Measurements from ENCODE around the gene NEGR1.

The NEGR1 gene

DNA sequence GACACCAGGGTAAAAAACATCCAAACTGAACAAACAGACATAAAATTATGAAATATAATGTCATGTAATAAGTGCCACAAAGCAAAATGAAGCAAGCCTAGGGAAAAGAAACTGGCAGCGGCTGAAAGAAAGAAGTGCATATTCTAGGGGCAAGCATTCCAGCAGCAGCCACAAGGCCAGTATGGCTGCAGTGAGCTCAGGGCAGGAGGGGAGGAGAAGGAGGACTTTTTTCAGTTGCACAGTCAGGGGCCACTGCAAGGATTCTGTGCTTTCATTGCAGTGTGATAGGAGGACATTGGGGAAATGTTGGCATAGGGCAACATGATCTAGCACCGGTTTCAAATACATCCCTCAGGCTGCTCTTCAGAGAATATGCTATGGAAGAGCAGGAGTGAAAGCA lies 263.8 kb downstream of the NEGR1 start:
- Histone ChIP-seq H3K4me1 (ENCODE audit: control insufficient read depth, insufficient read depth, low read length, poor library complexity, severe bottlenecking) (no peaks in the 10 kb centered on the region), H3K9me3 (ENCODE audit: control insufficient read depth, low read length) (no peaks in the 10 kb centered on the region), H3K4me3 (ENCODE audit: insufficient read depth, low read depth, low read length, poor library complexity, severe bottlenecking) (no peak overlapping the region), H3K36me3 (ENCODE audit: control insufficient read depth, insufficient read depth, low read length) (no peaks in the 10 kb centered on the region), H3K27ac (ENCODE audit: insufficient read depth, low read length, poor library complexity, severe bottlenecking) (no peak overlapping the region), H3K27me3 (replicated peaks; ENCODE audit: control insufficient read depth, insufficient read depth, low read length, poor library complexity, severe bottlenecking) (no peaks in the 10 kb centered on the region)
- no peak for DNase-seq

DNA sequence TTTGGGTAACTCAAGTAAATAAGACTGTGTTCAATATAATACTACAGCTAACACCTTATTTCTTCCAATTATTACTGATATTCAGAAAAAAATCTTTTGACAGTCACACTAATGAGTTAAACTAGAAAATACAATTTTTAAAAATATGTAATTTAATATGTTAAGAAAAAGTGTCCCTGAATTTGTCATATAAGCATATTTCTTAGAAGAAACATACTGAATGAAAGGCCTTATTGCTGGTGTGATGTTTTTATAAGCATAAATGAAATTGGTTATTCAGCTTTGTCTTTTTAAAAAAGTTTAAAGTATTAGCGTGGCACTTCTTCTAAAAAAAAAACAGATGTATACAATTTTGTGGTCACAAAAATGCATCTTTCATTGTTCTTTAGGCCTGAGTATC lies 267.3 kb downstream of the NEGR1 start:
- Histone ChIP-seq H3K36me3 (ENCODE audit: control insufficient read depth, insufficient read depth, low read length) (no peaks in the 10 kb centered on the region), H3K4me3 (ENCODE audit: insufficient read depth, low read depth, low read length, poor library complexity, severe bottlenecking) (no peak overlapping the region), H3K4me1 (ENCODE audit: control insufficient read depth, insufficient read depth, low read length, poor library complexity, severe bottlenecking) (no peaks in the 10 kb centered on the region), H3K27me3 (replicated peaks; ENCODE audit: control insufficient read depth, insufficient read depth, low read length, poor library complexity, severe bottlenecking) (no peaks in the 10 kb centered on the region), H3K27ac (ENCODE audit: insufficient read depth, low read length, poor library complexity, severe bottlenecking) (no peak overlapping the region), H3K9me3 (ENCODE audit: control insufficient read depth, low read length) (no peaks in the 10 kb centered on the region)
- no peak for DNase-seq

DNA sequence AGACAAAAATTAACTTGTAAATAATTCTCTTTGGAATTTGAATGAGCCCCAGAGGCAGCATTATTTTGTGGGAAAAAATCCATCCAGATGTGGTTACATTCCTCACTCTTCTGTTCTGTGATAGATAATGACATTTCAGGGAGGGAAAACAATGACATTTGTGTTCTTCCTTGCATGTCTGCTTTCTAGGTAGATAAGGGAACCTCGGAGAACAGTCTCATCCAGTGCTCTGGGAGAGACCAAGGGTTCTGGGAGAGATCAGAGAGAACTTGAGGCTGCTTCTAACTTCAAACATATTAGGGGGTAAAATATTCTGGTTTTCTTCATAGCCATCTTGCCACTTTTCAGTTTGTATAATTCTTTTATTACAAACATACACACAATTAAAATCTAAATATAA lies 269.2 kb downstream of the NEGR1 start:
- H3K4me3 ChIP-seq (ENCODE audit: insufficient read depth, low read depth, low read length, poor library complexity, severe bottlenecking): no peak overlapping the region
- no peak overlapping the region for H3K27ac ChIP-seq (ENCODE audit: insufficient read depth, low read length, poor library complexity, severe bottlenecking)
- no peaks in the 10 kb centered on the region for H3K27me3 ChIP-seq (replicated peaks; ENCODE audit: control insufficient read depth, insufficient read depth, low read length, poor library complexity, severe bottlenecking)
- no peaks in the 10 kb centered on the region for H3K36me3 ChIP-seq (ENCODE audit: control insufficient read depth, insufficient read depth, low read length)
- no peaks in the 10 kb centered on the region for H3K4me1 ChIP-seq (ENCODE audit: control insufficient read depth, insufficient read depth, low read length, poor library complexity, severe bottlenecking)
- H3K9me3 ChIP-seq (ENCODE audit: control insufficient read depth, low read length): no peaks in the 10 kb centered on the region
- no peak for DNase-seq

DNA sequence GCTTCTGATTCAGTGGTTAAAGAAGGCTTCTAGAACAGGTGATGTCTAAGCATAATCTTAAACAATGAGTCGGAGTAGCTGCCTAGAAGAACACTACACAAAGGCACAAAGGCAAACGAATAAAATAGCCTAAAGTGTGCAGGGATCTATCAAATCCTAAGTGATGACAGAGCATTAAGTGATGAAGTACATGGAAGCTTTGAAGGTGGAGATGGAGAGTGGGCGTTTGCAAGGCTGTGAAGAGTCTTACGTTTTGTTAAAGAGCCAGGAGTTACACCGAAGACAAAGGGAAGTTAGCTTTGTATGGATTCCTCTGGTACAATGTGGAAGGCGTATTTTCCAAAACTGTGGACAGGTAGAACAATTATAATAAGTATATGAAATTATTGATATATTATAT lies 270.6 kb downstream of the NEGR1 start:
- Histone ChIP-seq H3K4me3 (ENCODE audit: insufficient read depth, low read depth, low read length, poor library complexity, severe bottlenecking) (no peak overlapping the region), H3K4me1 (ENCODE audit: control insufficient read depth, insufficient read depth, low read length, poor library complexity, severe bottlenecking) (no peaks in the 10 kb centered on the region), H3K27me3 (replicated peaks; ENCODE audit: control insufficient read depth, insufficient read depth, low read length, poor library complexity, severe bottlenecking) (no peaks in the 10 kb centered on the region), H3K36me3 (ENCODE audit: control insufficient read depth, insufficient read depth, low read length) (no peaks in the 10 kb centered on the region), H3K27ac (ENCODE audit: insufficient read depth, low read length, poor library complexity, severe bottlenecking) (no peak overlapping the region), H3K9me3 (ENCODE audit: control insufficient read depth, low read length) (no peaks in the 10 kb centered on the region)
- no peak for DNase-seq

DNA sequence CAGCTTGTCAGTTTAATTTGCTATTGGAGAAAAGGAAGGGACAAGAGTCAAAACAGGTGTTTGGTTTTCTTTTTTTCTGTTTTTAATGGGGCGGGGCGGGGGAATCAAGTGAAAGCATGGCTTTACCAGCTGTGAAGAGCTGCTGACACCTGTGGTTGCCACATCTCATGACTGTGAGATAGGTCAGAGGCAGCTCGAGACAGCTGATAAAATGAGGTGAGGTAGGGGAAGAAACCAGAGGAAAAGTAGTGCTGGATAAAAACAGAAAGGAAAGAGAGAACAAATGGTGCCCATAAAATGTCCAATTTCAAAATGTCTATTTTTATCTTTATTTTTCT lies 272.3 kb downstream of the NEGR1 start:
- no peaks in the 10 kb centered on the region for H3K36me3 ChIP-seq (ENCODE audit: control insufficient read depth, insufficient read depth, low read length)
- H3K27ac ChIP-seq (ENCODE audit: insufficient read depth, low read length, poor library complexity, severe bottlenecking): no peak overlapping the region
- no peak for DNase-seq
- H3K27me3 ChIP-seq (replicated peaks; ENCODE audit: control insufficient read depth, insufficient read depth, low read length, poor library complexity, severe bottlenecking): no peaks in the 10 kb centered on the region
- no peaks in the 10 kb centered on the region for H3K9me3 ChIP-seq (ENCODE audit: control insufficient read depth, low read length)
- no peaks in the 10 kb centered on the region for H3K4me1 ChIP-seq (ENCODE audit: control insufficient read depth, insufficient read depth, low read length, poor library complexity, severe bottlenecking)
- no peak overlapping the region for H3K4me3 ChIP-seq (ENCODE audit: insufficient read depth, low read depth, low read length, poor library complexity, severe bottlenecking)

DNA sequence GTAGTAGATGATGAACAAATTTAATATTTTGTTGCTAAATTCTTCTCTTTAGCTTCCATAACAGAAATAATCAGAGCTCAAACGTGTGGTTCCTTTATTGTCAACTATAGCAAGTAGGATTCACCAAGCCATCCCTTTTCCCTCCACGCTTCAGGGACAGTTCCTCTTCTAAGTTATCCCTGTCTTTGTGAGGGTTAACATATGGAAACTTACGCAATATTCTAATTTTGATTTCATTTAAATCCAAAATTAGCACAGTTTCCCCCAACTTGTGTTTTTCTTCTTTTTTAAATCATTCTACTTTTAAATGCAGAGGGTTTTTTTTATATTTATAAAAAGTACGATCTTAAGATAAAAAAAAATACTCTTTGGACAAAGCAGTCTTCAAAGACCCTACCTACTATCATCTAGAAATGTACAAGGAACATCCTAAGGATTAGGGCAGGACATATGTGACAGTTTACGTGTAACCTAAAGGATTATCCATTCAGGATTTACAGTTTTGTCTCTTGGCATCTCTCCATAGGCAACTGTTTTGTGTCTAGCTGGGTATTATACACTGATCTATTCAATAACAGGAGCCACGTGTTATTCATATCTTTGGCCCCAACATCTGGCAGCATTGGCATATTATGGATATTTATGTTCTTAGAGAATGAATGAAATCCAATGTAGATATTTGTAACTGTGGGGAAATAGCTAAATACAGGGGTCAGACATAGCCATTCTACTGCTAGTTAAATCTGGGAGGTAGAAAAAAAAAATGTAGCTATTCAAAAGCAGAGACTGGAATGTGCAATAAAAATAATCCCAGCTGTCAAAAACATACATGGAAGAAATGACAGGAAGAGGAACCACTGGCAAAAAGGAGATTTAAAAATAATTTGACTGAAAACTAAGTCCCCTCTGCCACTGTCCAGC lies 272.9 kb downstream of the NEGR1 start:
- Histone ChIP-seq H3K36me3 (ENCODE audit: control insufficient read depth, insufficient read depth, low read length) (no peaks in the 10 kb centered on the region), H3K4me1 (ENCODE audit: control insufficient read depth, insufficient read depth, low read length, poor library complexity, severe bottlenecking) (no peaks in the 10 kb centered on the region), H3K9me3 (ENCODE audit: control insufficient read depth, low read length) (no peaks in the 10 kb centered on the region), H3K27ac (ENCODE audit: insufficient read depth, low read length, poor library complexity, severe bottlenecking) (no peak overlapping the region), H3K4me3 (ENCODE audit: insufficient read depth, low read depth, low read length, poor library complexity, severe bottlenecking) (no peak overlapping the region), H3K27me3 (replicated peaks; ENCODE audit: control insufficient read depth, insufficient read depth, low read length, poor library complexity, severe bottlenecking) (no peaks in the 10 kb centered on the region)
- DNase-seq: no peak

DNA sequence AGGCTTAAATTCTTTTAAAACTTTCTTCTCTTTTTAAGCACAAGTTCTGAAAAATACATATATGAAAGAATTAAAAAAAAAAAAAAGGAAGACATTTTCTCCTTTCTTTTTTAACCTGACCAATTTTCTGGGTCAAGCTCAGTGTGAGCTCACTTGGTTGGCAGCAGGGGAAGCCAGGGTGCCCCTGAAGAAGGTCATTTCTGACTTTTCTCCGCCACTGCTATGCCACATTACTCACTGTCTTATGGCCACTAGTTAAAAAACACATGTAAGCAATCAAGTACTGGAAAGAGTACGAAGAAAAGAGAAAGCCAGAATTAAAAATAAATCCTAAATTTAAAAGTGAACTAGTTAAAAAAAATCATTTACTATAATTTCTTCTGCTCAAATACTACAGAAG lies 275.0 kb downstream of the NEGR1 start:
- Histone ChIP-seq H3K9me3 (ENCODE audit: control insufficient read depth, low read length) (no peaks in the 10 kb centered on the region), H3K27me3 (replicated peaks; ENCODE audit: control insufficient read depth, insufficient read depth, low read length, poor library complexity, severe bottlenecking) (no peaks in the 10 kb centered on the region), H3K27ac (ENCODE audit: insufficient read depth, low read length, poor library complexity, severe bottlenecking) (no peak overlapping the region), H3K4me3 (ENCODE audit: insufficient read depth, low read depth, low read length, poor library complexity, severe bottlenecking) (no peak overlapping the region), H3K36me3 (ENCODE audit: control insufficient read depth, insufficient read depth, low read length) (no peaks in the 10 kb centered on the region), H3K4me1 (ENCODE audit: control insufficient read depth, insufficient read depth, low read length, poor library complexity, severe bottlenecking) (no peaks in the 10 kb centered on the region)
- DNase-seq: no peak

DNA sequence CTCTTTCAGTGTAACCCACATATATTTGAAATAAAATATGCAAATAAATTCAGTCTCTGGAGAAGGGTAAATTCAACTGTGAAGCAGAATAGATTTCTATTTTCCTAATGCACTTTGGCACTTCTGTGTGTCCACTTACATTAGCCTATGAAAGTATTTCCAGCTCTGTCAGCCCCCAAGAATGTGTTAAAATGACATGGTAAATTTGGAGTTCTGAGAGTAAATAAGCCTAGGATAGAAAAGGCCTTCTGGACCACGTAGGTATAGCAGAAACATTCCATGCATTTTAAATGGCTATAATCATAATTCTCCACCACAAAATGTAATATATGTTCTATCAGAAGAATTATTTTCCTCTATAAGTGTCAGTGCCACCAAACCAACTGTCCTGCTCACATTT lies 276.2 kb downstream of the NEGR1 start:
- no peak for DNase-seq
- no peaks in the 10 kb centered on the region for H3K27me3 ChIP-seq (replicated peaks; ENCODE audit: control insufficient read depth, insufficient read depth, low read length, poor library complexity, severe bottlenecking)
- no peaks in the 10 kb centered on the region for H3K4me1 ChIP-seq (ENCODE audit: control insufficient read depth, insufficient read depth, low read length, poor library complexity, severe bottlenecking)
- H3K4me3 ChIP-seq (ENCODE audit: insufficient read depth, low read depth, low read length, poor library complexity, severe bottlenecking): no peak overlapping the region
- no peaks in the 10 kb centered on the region for H3K9me3 ChIP-seq (ENCODE audit: control insufficient read depth, low read length)
- H3K27ac ChIP-seq (ENCODE audit: insufficient read depth, low read length, poor library complexity, severe bottlenecking): no peak overlapping the region
- no peaks in the 10 kb centered on the region for H3K36me3 ChIP-seq (ENCODE audit: control insufficient read depth, insufficient read depth, low read length)

DNA sequence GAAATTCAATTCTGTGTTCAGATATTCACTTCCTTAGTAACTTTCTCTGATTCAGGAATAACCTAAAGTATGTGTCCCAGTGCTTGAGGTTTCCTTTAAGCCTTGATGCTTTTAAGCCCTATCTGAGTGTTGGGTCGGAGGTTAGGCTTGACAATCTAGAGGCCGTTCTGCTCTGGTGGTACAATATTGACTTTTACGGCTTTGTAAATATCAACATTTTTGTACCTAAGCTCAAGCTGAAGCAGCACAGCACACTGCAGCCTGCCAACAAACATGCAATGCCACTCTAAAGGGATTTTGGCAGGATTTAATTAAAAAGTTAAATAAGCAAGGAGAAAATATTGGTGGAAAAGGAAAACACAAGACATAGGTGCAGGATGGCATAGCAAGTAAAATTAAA lies 279.2 kb downstream of the NEGR1 start:
- Histone ChIP-seq H3K9me3 (ENCODE audit: control insufficient read depth, low read length) (no peaks in the 10 kb centered on the region), H3K4me1 (ENCODE audit: control insufficient read depth, insufficient read depth, low read length, poor library complexity, severe bottlenecking) (no peaks in the 10 kb centered on the region), H3K27ac (ENCODE audit: insufficient read depth, low read length, poor library complexity, severe bottlenecking) (no peak overlapping the region), H3K36me3 (ENCODE audit: control insufficient read depth, insufficient read depth, low read length) (no peaks in the 10 kb centered on the region), H3K4me3 (ENCODE audit: insufficient read depth, low read depth, low read length, poor library complexity, severe bottlenecking) (no peak overlapping the region), H3K27me3 (replicated peaks; ENCODE audit: control insufficient read depth, insufficient read depth, low read length, poor library complexity, severe bottlenecking) (no peaks in the 10 kb centered on the region)
- no peak for DNase-seq

DNA sequence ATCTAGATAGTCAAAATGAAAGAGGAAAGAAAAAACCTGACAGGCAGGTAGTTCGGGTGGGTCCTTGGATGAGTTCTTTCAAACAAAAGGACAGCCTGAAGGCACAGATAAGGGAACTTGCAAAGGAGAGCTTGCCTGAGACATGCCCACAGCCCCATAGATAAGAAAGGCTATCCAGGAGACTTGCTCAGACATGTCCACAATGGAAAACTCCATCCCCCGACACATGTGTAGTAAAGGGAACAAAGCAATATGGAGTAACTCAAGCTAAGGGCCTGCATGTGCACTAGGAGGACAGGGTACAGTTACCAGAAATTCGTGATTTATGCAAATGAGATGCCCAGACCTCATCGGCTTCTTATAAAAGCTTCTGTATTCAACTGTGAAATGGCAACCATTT lies 281.5 kb downstream of the NEGR1 start:
- no peaks in the 10 kb centered on the region for H3K36me3 ChIP-seq (ENCODE audit: control insufficient read depth, insufficient read depth, low read length)
- no peaks in the 10 kb centered on the region for H3K9me3 ChIP-seq (ENCODE audit: control insufficient read depth, low read length)
- no peak for DNase-seq
- H3K4me3 ChIP-seq (ENCODE audit: insufficient read depth, low read depth, low read length, poor library complexity, severe bottlenecking): no peak overlapping the region
- no peaks in the 10 kb centered on the region for H3K4me1 ChIP-seq (ENCODE audit: control insufficient read depth, insufficient read depth, low read length, poor library complexity, severe bottlenecking)
- no peak overlapping the region for H3K27ac ChIP-seq (ENCODE audit: insufficient read depth, low read length, poor library complexity, severe bottlenecking)
- H3K27me3 ChIP-seq (replicated peaks; ENCODE audit: control insufficient read depth, insufficient read depth, low read length, poor library complexity, severe bottlenecking): no peaks in the 10 kb centered on the region

Measured in effector memory CD4-positive, alpha-beta T cell (primary cell).